HepG2 (cell line): ENCODE results near the gene ORC1. TPM values are rescaled to one million over a fixed set of nuclear protein-coding genes. Genes with fewer than 3 reads are reported as not detected.

ENCODE experiments used
- ADNP ChIP-seq: sonication (generic); formaldehyde crosslinking; IDR thresholded peaks from 2 replicates; pipeline ENCODE4 v1.4.0; 2020; ENCODE audit warnings: missing genetic modification reagents
- ATF7-NPFF ChIP-seq: sonication (generic); formaldehyde crosslinking; IDR thresholded peaks from 2 replicates; pipeline ENCODE4 v1.8.1; 2023; ENCODE audit warnings: mild to moderate bottlenecking, low read depth, missing genetic modification reagents, moderate library complexity
- CAMTA2 ChIP-seq: sonication (generic); formaldehyde crosslinking; IDR thresholded peaks from 2 replicates; pipeline ENCODE4 v1.4.0; 2020; ENCODE audit warnings: mild to moderate bottlenecking, missing genetic modification reagents, borderline replicate concordance
- CREB1 ChIP-seq, 2 experiments: fragments of 450-650 bp in 1 of 2; IDR thresholded peaks; 2 replicates each; pipeline ENCODE4 v1.6.1; 2016 to 2017; ENCODE audit warnings: control low read depth in 1 of 2, mild to moderate bottlenecking in 1 of 2, missing compliant biosample characterization in 1 of 2, missing genetic modification characterization in 1 of 2
- FOXA1 ChIP-seq, 2 experiments: fragments of 450-650 bp in 1 of 2; sonication (generic) in 1 of 2; formaldehyde crosslinking in 1 of 2; IDR thresholded peaks; 2 replicates each; pipeline versions ENCODE4 v1.4.0 to v1.6.1; 2016 to 2020; ENCODE audit warnings: missing genetic modification reagents in 1 of 2
- GLI4 ChIP-seq: sonication (generic); formaldehyde crosslinking; IDR thresholded peaks from 2 replicates; pipeline ENCODE4 v1.5.1; 2020; ENCODE audit warnings: missing genetic modification reagents, mild to moderate bottlenecking, moderate library complexity, borderline replicate concordance
- MYC ChIP-seq: sonication (generic); formaldehyde crosslinking; IDR thresholded peaks from 2 replicates; pipeline ENCODE4 v1.9.0; 2021; ENCODE audit warnings: missing genetic modification reagents, borderline replicate concordance
- MYNN ChIP-seq: sonication (generic); formaldehyde crosslinking; IDR thresholded peaks from 2 replicates; pipeline ENCODE4 v1.4.0; 2020; ENCODE audit warnings: mild to moderate bottlenecking, low read depth, missing genetic modification reagents
- PHF20 ChIP-seq: sonication (generic); formaldehyde crosslinking; IDR thresholded peaks from 2 replicates; pipeline ENCODE4 v1.5.0; 2020; ENCODE audit warnings: mild to moderate bottlenecking, missing genetic modification reagents
- RORA ChIP-seq: sonication (generic); formaldehyde crosslinking; IDR thresholded peaks from 2 replicates; pipeline ENCODE4 v1.5.0; 2020; ENCODE audit warnings: mild to moderate bottlenecking, missing genetic modification reagents, moderate library complexity
- SMYD3 ChIP-seq: sonication (generic); formaldehyde crosslinking; IDR thresholded peaks from 2 replicates; pipeline ENCODE4 v1.8.1; 2023; ENCODE audit warnings: mild to moderate bottlenecking, missing genetic modification reagents
- SPEN ChIP-seq: sonication (generic); formaldehyde crosslinking; IDR thresholded peaks from 2 replicates; pipeline ENCODE4 v1.5.1; 2020; ENCODE audit warnings: low read depth, mild to moderate bottlenecking, missing genetic modification reagents
- TEAD3 ChIP-seq: optimal IDR thresholded peaks from 2 replicates; pipeline ENCODE3; 2016; ENCODE audit warnings: borderline replicate concordance
- TOPORS ChIP-seq: sonication (generic); formaldehyde crosslinking; IDR thresholded peaks from 2 replicates; pipeline ENCODE4 v1.8.0; 2023; ENCODE audit warnings: mild to moderate bottlenecking, missing genetic modification reagents
- ZNF263 ChIP-seq: sonication (generic); formaldehyde crosslinking; IDR thresholded peaks from 2 replicates; pipeline ENCODE4 v1.4.0; 2020; ENCODE audit warnings: missing genetic modification reagents
- ZNF746 ChIP-seq: sonication (generic); formaldehyde crosslinking; IDR thresholded peaks from 2 replicates; pipeline ENCODE4 v1.8.0; 2022; ENCODE audit warnings: mild to moderate bottlenecking, missing genetic modification reagents
- ZSCAN22 ChIP-seq: sonication (generic); formaldehyde crosslinking; IDR thresholded peaks from 2 replicates; pipeline ENCODE4 v1.4.0; 2020; ENCODE audit warnings: mild to moderate bottlenecking, missing genetic modification reagents
- polyA plus RNA-seq, 8 experiments: library from polyadenylated mRNA; depleted of rRNA in 3 of 8; stranded (reverse) in 7 of 8; unstranded in 1 of 8; fragments of >200 nt; fragmentation: Illumina TruSeq in 4 of 8; extraction: Trizol in 4 of 8; gene quantifications; 2 replicates each; pipeline versions ENCODE4 v1.2.1 to v1.2.3, GENCODE V29; 2011 to 2016; ENCODE audit warnings: low read depth in 4 of 8, missing spikeins in 1 of 8, mixed read lengths in 1 of 8; ENCODE audit not compliant: insufficient read depth in 1 of 8
- total RNA-seq, 5 experiments: library from RNA; depleted of rRNA; stranded (reverse); fragments of >200 nt; fragmentation: Illumina TruSeq; extraction: Trizol; gene quantifications; 2 replicates each; pipeline ENCODE4 v1.2.3, GENCODE V29; 2016; ENCODE audit warnings: low read depth in 1 of 5
- TF ChIP-seq, protein P1 (sequence below): sonication (generic); formaldehyde crosslinking; IDR thresholded peaks from 2 replicates; pipeline ENCODE4 v1.4.0; 2020; ENCODE audit warnings: missing genetic modification reagents
- TF ChIP-seq, protein P2 (sequence below): sonication (generic); formaldehyde crosslinking; IDR thresholded peaks from 2 replicates; pipeline ENCODE4 v1.4.0; 2020; ENCODE audit warnings: missing genetic modification reagents, low read depth, mild to moderate bottlenecking, borderline replicate concordance
- TF ChIP-seq, protein P3 (sequence below): sonication (generic); formaldehyde crosslinking; IDR thresholded peaks from 2 replicates; pipeline ENCODE4 v1.4.0; 2020; ENCODE audit warnings: mild to moderate bottlenecking, missing genetic modification reagents

The ORC1 gene
- total and polyA plus RNA-seq, 2 of the 13 experiments (the other 11 are each of a cell fraction or from before 2014, with no cell fraction given), result 7.0 to 23.5 TPM

DNA sequence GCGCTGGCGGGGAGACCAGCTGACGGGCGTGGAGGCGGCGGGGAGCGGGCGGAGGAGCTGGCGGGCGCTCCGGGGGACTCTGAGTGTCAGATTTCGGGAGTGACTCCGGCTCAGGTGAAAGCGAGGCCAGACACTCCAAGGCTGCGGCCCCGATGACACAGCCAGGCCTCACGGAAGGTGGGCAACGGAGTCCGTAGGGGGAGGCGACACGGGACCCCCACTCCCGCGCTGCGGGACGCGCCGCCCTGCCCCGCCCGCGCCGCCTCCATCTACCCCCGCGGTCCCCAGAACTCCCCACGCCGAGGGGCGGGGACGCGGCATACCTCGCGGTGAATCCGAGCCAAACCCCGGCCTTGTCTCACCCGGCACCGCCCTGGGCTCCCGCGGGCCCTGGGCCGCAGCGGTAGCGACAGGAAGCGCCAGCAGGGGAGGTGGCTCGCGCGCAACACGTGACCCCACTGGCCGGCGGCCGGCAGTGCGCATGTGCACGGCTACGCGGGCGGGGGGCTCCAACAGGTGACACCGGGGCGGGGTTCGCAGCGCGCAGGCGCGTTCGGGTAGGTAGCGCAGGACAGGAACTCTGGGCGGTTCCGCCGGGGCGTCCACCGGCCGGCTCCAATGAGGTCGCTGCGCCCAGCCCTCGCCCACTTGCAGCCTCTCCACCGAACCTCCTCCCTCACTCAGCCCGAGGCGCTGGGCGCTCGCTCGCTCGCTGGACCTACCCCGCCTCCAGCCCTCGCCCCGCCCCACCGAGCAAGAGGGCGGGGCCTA, 38.3 kb downstream of the ORC1 start, which contains the start of gene CC2D1B (continued):
- TF ChIP-seq ZSCAN22, result no peak
- TF ChIP-seq MYNN (CRISPR knock-in tag), result no peak
- peak; percentile 81 for TF ChIP-seq PHF20 (CRISPR knock-in tag)
- TF ChIP-seq SPEN, result peak; percentile 87
- peak; percentile 86 for TF ChIP-seq MYC (CRISPR knock-in tag)
- TF ChIP-seq RORA, result no peak
- 0 out of 2 replicates have a peak, but pooled peaks have one; percentile 56 for TF ChIP-seq ZNF263 (CRISPR knock-in tag)
- TF ChIP-seq CREB1 (IDR thresholded peaks at IDR 0.05), result peak; percentile 52; the same call in 1 of the 2 replicates
- TF ChIP-seq CREB1 (CRISPR knock-in tag; IDR thresholded peaks at IDR 0.05), result no peak
- no peak for TF ChIP-seq FOXA1 (IDR thresholded peaks at IDR 0.05)
- TF ChIP-seq FOXA1 (CRISPR knock-in tag; IDR thresholded peaks at IDR 0.05), result 0 out of 2 replicates have a peak, but pooled peaks have one; percentile 25
- TF ChIP-seq GLI4 (CRISPR knock-in tag), result peak; percentile 84
- TF ChIP-seq, protein P1, sequence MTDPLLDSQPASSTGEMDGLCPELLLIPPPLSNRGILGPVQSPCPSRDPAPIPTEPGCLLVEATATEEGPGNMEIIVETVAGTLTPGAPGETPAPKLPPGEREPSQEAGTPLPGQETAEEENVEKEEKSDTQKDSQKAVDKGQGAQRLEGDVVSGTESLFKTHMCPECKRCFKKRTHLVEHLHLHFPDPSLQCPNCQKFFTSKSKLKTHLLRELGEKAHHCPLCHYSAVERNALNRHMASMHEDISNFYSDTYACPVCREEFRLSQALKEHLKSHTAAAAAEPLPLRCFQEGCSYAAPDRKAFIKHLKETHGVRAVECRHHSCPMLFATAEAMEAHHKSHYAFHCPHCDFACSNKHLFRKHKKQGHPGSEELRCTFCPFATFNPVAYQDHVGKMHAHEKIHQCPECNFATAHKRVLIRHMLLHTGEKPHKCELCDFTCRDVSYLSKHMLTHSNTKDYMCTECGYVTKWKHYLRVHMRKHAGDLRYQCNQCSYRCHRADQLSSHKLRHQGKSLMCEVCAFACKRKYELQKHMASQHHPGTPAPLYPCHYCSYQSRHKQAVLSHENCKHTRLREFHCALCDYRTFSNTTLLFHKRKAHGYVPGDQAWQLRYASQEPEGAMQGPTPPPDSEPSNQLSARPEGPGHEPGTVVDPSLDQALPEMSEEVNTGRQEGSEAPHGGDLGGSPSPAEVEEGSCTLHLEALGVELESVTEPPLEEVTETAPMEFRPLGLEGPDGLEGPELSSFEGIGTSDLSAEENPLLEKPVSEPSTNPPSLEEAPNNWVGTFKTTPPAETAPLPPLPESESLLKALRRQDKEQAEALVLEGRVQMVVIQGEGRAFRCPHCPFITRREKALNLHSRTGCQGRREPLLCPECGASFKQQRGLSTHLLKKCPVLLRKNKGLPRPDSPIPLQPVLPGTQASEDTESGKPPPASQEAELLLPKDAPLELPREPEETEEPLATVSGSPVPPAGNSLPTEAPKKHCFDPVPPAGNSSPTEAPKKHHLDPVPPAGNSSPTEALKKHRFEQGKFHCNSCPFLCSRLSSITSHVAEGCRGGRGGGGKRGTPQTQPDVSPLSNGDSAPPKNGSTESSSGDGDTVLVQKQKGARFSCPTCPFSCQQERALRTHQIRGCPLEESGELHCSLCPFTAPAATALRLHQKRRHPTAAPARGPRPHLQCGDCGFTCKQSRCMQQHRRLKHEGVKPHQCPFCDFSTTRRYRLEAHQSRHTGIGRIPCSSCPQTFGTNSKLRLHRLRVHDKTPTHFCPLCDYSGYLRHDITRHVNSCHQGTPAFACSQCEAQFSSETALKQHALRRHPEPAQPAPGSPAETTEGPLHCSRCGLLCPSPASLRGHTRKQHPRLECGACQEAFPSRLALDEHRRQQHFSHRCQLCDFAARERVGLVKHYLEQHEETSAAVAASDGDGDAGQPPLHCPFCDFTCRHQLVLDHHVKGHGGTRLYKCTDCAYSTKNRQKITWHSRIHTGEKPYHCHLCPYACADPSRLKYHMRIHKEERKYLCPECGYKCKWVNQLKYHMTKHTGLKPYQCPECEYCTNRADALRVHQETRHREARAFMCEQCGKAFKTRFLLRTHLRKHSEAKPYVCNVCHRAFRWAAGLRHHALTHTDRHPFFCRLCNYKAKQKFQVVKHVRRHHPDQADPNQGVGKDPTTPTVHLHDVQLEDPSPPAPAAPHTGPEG, result peak; percentile 82; the same call in 1 of the 2 replicates
- TF ChIP-seq ADNP (CRISPR knock-in tag), result no peak
- TF ChIP-seq SMYD3, result no peak
- no peak for TF ChIP-seq TOPORS
- TF ChIP-seq TEAD3, result peak; percentile 61
- peak; percentile 92 for TF ChIP-seq ATF7-NPFF
- TF ChIP-seq, protein P2, sequence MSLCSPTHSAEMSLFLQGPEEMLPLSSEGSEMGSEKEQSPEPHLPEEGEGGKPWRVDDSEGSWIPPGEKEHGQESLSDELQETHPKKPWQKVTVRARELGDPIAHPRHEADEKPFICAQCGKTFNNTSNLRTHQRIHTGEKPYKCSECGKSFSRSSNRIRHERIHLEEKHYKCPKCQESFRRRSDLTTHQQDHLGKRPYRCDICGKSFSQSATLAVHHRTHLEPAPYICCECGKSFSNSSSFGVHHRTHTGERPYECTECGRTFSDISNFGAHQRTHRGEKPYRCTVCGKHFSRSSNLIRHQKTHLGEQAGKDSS (CRISPR knock-in tag), result no peak; the same call in 1 of the 2 replicates
- no peak for TF ChIP-seq ZNF746 (CRISPR knock-in tag)
- TF ChIP-seq, protein P3, sequence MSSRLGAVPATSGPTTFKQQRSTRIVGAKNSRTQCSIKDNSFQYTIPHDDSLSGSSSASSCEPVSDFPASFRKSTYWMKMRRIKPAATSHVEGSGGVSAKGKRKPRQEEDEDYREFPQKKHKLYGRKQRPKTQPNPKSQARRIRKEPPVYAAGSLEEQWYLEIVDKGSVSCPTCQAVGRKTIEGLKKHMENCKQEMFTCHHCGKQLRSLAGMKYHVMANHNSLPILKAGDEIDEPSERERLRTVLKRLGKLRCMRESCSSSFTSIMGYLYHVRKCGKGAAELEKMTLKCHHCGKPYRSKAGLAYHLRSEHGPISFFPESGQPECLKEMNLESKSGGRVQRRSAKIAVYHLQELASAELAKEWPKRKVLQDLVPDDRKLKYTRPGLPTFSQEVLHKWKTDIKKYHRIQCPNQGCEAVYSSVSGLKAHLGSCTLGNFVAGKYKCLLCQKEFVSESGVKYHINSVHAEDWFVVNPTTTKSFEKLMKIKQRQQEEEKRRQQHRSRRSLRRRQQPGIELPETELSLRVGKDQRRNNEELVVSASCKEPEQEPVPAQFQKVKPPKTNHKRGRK (CRISPR knock-in tag), result 0 out of 2 replicates have a peak, but pooled peaks have one; percentile 28
- TF ChIP-seq CAMTA2 (CRISPR knock-in tag), result no peak
